Measurements from ENCODE around the gene TIAL1.

TIAL1 gene

GRCh38 chr10:119546009-119546408 lies 50.8 kb downstream of the TIAL1 start:
- ATAC-seq = no peak

GRCh38 chr10:119545310-119545709 lies 51.5 kb downstream of the TIAL1 start:
- TF ChIP-seq ZNF8 (CRISPR knock-in tag; IDR thresholded peaks at IDR 0.05) (no peak), PPARA (CRISPR knock-in tag; IDR thresholded peaks at IDR 0.05; ENCODE audit: borderline replicate concordance) (no peak), ZNF565 (CRISPR knock-in tag; conservative IDR thresholded peaks at IDR 0.05; ENCODE audit: low read depth) (no peak), PATZ1 (CRISPR knock-in tag; IDR thresholded peaks at IDR 0.05; ENCODE audit: borderline replicate concordance) (no peak), ZNF70 (CRISPR knock-in tag; IDR thresholded peaks at IDR 0.05) (no peak), BACH2 (CRISPR knock-in tag; IDR thresholded peaks at IDR 0.05; ENCODE audit: borderline replicate concordance) (no peak), TCF4 (CRISPR knock-in tag; IDR thresholded peaks at IDR 0.05; ENCODE audit: borderline replicate concordance) (no peak), CSDC2 (CRISPR knock-in tag; IDR thresholded peaks at IDR 0.05) (no peak), OSR1 (CRISPR knock-in tag; IDR thresholded peaks at IDR 0.05) (no peak)
- ATAC-seq = no peak

More at GRCh38 chr10:119546009-119546408, 50.8 kb downstream of the TIAL1 start:
- no peak for TF ChIP-seq TOX (CRISPR knock-in tag; IDR thresholded peaks at IDR 0.05; ENCODE audit: borderline replicate concordance)
- no peak for TF ChIP-seq PATZ1 (CRISPR knock-in tag; IDR thresholded peaks at IDR 0.05; ENCODE audit: borderline replicate concordance)
- peak; percentile 78 for TF ChIP-seq ISL1 (CRISPR knock-in tag; IDR thresholded peaks at IDR 0.05)
- TF ChIP-seq ZNF8 (CRISPR knock-in tag; IDR thresholded peaks at IDR 0.05) = no peak
- no peak for TF ChIP-seq GLIS3 (CRISPR knock-in tag; IDR thresholded peaks at IDR 0.05)

- no peak for ATAC-seq
- TF ChIP-seq ESRRG (CRISPR knock-in tag; IDR thresholded peaks at IDR 0.05) (no peak), PPARA (CRISPR knock-in tag; IDR thresholded peaks at IDR 0.05; ENCODE audit: borderline replicate concordance) (no peak), GLIS3 (CRISPR knock-in tag; IDR thresholded peaks at IDR 0.05) (no peak), TOX (CRISPR knock-in tag; IDR thresholded peaks at IDR 0.05; ENCODE audit: borderline replicate concordance) (no peak), CSDC2 (CRISPR knock-in tag; IDR thresholded peaks at IDR 0.05) (no peak), OSR1 (CRISPR knock-in tag; IDR thresholded peaks at IDR 0.05) (no peak), ISL1 (CRISPR knock-in tag; IDR thresholded peaks at IDR 0.05) (no peak)
Measured at GRCh38 chr10:119543814-119544642, 52.7 kb downstream of the TIAL1 start.

- TF ChIP-seq TSHZ2 (CRISPR knock-in tag; IDR thresholded peaks at IDR 0.05) = peak; percentile 21; the same call in 1 of the 2 replicates
- TF ChIP-seq ZNF565 (CRISPR knock-in tag; conservative IDR thresholded peaks at IDR 0.05; ENCODE audit: low read depth) = no peak
- peak; percentile 77 for ATAC-seq
Measured at GRCh38 chr10:119542988-119543813, 53.6 kb downstream of the TIAL1 start.

GRCh38 chr10:119542357-119542987 lies 54.3 kb downstream of the TIAL1 start, which contains the start of gene RGS10:
Gene RGS10, minus strand, starts transcription at chr10:119542719. Its CDS starts 81 bp downstream, at chr10:119542638.
- ATAC-seq = peak; percentile 86
- TF ChIP-seq ZNF8 (CRISPR knock-in tag; IDR thresholded peaks at IDR 0.05) (no peak), ZFP3 (CRISPR knock-in tag; IDR thresholded peaks at IDR 0.05) (no peak), PATZ1 (CRISPR knock-in tag; IDR thresholded peaks at IDR 0.05; ENCODE audit: borderline replicate concordance) (no peak), PPARA (CRISPR knock-in tag; IDR thresholded peaks at IDR 0.05; ENCODE audit: borderline replicate concordance) (no peak), ZNF70 (CRISPR knock-in tag; IDR thresholded peaks at IDR 0.05) (no peak), CSDC2 (CRISPR knock-in tag; IDR thresholded peaks at IDR 0.05) (no peak), CSRNP3 (CRISPR knock-in tag; IDR thresholded peaks at IDR 0.05) (no peak), TOX (CRISPR knock-in tag; IDR thresholded peaks at IDR 0.05; ENCODE audit: borderline replicate concordance) (no peak), POU6F1 (CRISPR knock-in tag; IDR thresholded peaks at IDR 0.05; ENCODE audit: borderline replicate concordance, low read depth) (no peak), ISL1 (CRISPR knock-in tag; IDR thresholded peaks at IDR 0.05) (no peak), ESRRG (CRISPR knock-in tag; IDR thresholded peaks at IDR 0.05) (no peak)

All from SK-N-SH treated with all-trans-retinoic acid at 6 μM for 48 hours (cell line).